Endothelial cell (in vitro differentiated cells): ENCODE results near the gene NAV3. TPM values are rescaled to one million over a fixed set of nuclear protein-coding genes. Genes with fewer than 3 reads are reported as not detected.
A peak's percentile ranks its signal among the peaks of the same experiment; 100 is the strongest.

ENCODE experiments used
- DNase-seq: peaks from one replicate; pipeline ENCODE4 v3.0.0; 2021; ENCODE audit warnings: low spot score
- H3K27ac Mint-ChIP-seq: one replicate; pipeline ENCODE4 v1.8.0; 2021; ENCODE audit warnings: mixed read lengths, inconsistent platforms; ENCODE audit not compliant: unreplicated experiment
- H3K27me3 Mint-ChIP-seq: one replicate; pipeline ENCODE4 v1.8.0; 2021; ENCODE audit warnings: mild to moderate bottlenecking, moderate library complexity, mixed read lengths, inconsistent platforms; ENCODE audit not compliant: unreplicated experiment
- H3K36me3 Mint-ChIP-seq: one replicate; pipeline ENCODE4 v1.8.0; 2021; ENCODE audit warnings: mild to moderate bottlenecking, low read depth, mixed read lengths, inconsistent platforms; ENCODE audit not compliant: unreplicated experiment
- H3K4me1 Mint-ChIP-seq: one replicate; pipeline ENCODE4 v1.8.0; 2021; ENCODE audit warnings: mild to moderate bottlenecking, mixed read lengths, inconsistent platforms; ENCODE audit not compliant: unreplicated experiment
- H3K4me3 Mint-ChIP-seq: one replicate; pipeline ENCODE4 v1.8.0; 2021; ENCODE audit warnings: mild to moderate bottlenecking, mixed read lengths, inconsistent platforms; ENCODE audit not compliant: unreplicated experiment
- H3K9me3 Mint-ChIP-seq: one replicate; pipeline ENCODE4 v1.8.0; 2021; ENCODE audit warnings: mixed read lengths, inconsistent platforms; ENCODE audit not compliant: unreplicated experiment
- CTCF ChIP-seq: fragments of 200-600 bp; sonication (generic); IDR thresholded peaks from one replicate; pipeline ENCODE4 v1.5.0; 2021; ENCODE audit warnings: antibody characterized with exemption; ENCODE audit not compliant: unreplicated experiment
- total RNA-seq: library from RNA; stranded (reverse); fragmentation: NEBNext Ultra II Directional; extraction: Animal tissue kit (Norgen Biotek cat#: 25700); gene quantifications from one replicate; pipeline ENCODE4 v1.2.1, GENCODE V29; 2021; ENCODE audit not compliant: unreplicated experiment

The NAV3 gene
- total RNA-seq, 1 donor from 2014 or later = 20.3 TPM

- Mint-ChIP-seq H3K36me3 (no peaks in the 10 kb centered on the region), H3K4me3 (no peak overlapping the region), H3K27ac (no peak overlapping the region), H3K4me1 (no peaks in the 10 kb centered on the region), H3K27me3 (no peaks in the 10 kb centered on the region), H3K9me3 (no peaks in the 10 kb centered on the region)
- DNase-seq = no peak
- no peak for TF ChIP-seq CTCF
Observed at GRCh38 chr12:77924703-77925102, 94.0 kb downstream of the NAV3 start.

DNA sequence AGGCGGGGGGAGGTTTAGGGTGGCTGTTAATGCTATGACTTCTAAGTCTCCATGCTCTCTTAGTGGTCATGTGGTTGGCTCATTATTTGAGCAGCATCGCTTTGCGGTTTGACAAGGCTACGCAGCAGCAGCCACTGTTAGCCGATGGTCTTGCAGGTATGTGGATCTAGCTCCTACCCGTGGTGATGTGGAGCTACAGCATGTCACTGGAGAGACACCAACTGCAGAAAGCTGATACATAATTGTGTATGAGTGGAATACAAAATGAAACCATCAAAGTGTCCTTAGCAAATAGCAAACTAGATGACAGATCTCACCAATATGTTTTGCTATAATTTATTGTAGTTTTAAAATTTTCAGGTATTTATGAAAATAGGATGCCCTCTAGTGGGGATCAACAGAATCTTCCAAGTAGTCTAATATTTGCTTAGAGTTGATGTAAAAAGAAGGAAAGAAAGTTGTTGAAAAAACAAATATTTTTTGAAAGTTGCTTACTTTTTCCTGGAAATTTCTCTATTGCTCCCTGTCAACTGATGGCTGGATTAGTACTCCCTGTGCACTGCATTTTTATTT lies 94.9 kb downstream of the NAV3 start:
- Mint-ChIP-seq H3K36me3 (no peaks in the 10 kb centered on the region), H3K27ac (no peak overlapping the region)

GRCh38 chr12:77928078-77928477 lies 97.4 kb downstream of the NAV3 start:
- Mint-ChIP-seq H3K9me3 (no peaks in the 10 kb centered on the region), H3K27ac (no peak overlapping the region), H3K27me3 (no peaks in the 10 kb centered on the region), H3K4me3 (no peak overlapping the region), H3K4me1 (no peaks in the 10 kb centered on the region), H3K36me3 (no peaks in the 10 kb centered on the region)
- TF ChIP-seq CTCF = no peak
- DNase-seq = no peak

More for the DNA sequence above, 94.9 kb downstream of the NAV3 start:
- Mint-ChIP-seq H3K9me3 (no peaks in the 10 kb centered on the region), H3K4me3 (no peak overlapping the region), H3K4me1 (no peaks in the 10 kb centered on the region), H3K27me3 (no peaks in the 10 kb centered on the region)
- TF ChIP-seq CTCF = peak; percentile 99
- DNase-seq = peak; percentile 67

- Mint-ChIP-seq H3K4me3 (no peak overlapping the region), H3K9me3 (no peaks in the 10 kb centered on the region), H3K27ac (no peak overlapping the region), H3K27me3 (no peaks in the 10 kb centered on the region), H3K36me3 (no peaks in the 10 kb centered on the region), H3K4me1 (no peaks in the 10 kb centered on the region)
- TF ChIP-seq CTCF = no peak
- no peak for DNase-seq
Observed at GRCh38 chr12:77932216-77932615, 101.5 kb downstream of the NAV3 start.

DNA sequence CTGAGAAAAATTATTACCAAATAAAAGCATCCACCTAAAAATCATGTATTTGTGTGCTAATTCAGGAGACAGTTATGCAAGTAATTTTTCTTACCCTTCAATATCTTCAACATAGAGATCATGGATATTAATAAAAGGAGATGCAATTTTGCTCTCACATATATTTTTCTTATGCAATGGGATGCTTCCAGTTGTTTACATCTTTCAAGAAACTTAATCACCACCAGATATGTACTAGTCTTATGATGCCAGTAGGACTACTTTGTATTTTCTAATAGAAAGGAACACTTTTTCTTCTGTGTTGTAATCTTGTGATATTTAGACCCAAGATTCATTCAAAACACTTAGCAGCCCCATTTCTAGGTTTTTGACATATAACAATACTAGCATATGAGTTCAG lies 107.6 kb downstream of the NAV3 start:
- Mint-ChIP-seq H3K27ac (no peak overlapping the region), H3K9me3 (no peaks in the 10 kb centered on the region), H3K27me3 (no peaks in the 10 kb centered on the region), H3K36me3 (no peaks in the 10 kb centered on the region), H3K4me1 (peaks cover 2% of the 10 kb centered on the region), H3K4me3 (no peak overlapping the region)
- TF ChIP-seq CTCF = no peak
- DNase-seq = no peak
